Nucleus accumbens (tissue), 56 donors: ENCODE results near the gene NR2F1.
A peak's percentile ranks its signal among the peaks of the same experiment; 100 is the strongest.

Source experiments
- DNase-seq, 56 donors: peaks; one replicate each; lab custom pipeline; 2025; lab: John Stamatoyannopoulos, UW

NR2F1 gene

GRCh38 chr5:93621327-93621798 is 38.3 kb downstream of the NR2F1 start:
- DNase-seq: peak; percentile 31 to 91 (median 76)

GRCh38 chr5:93622240-93622885 is 39.3 kb downstream of the NR2F1 start:
- peak in 18 of 56 donors; percentile 5 to 57 (median 24) for DNase-seq

- no peak for DNase-seq
These were observed 40.1 kb downstream of the NR2F1 start for GRCh38 chr5:93623153-93623552.

GRCh38 chr5:93626801-93627200 is 43.8 kb downstream of the NR2F1 start:
- no peak for DNase-seq

- DNase-seq: no peak
These were observed 49.3 kb downstream of the NR2F1 start for GRCh38 chr5:93632327-93632726.

GRCh38 chr5:93635991-93636390 is 53.0 kb downstream of the NR2F1 start:
- DNase-seq: no peak

- DNase-seq: no peak
These were observed 53.8 kb downstream of the NR2F1 start for GRCh38 chr5:93636837-93637236.

GRCh38 chr5:93637697-93638096 is 54.7 kb downstream of the NR2F1 start:
- DNase-seq: no peak

- no peak for DNase-seq
These were observed 59.5 kb downstream of the NR2F1 start for GRCh38 chr5:93642526-93642925.
